Muscle layer of duodenum (tissue), 2 donors: ENCODE measurements around the gene AP3D1.

Source experiments
- H3K27ac ChIP-seq: one replicate; pipeline ENCODE4 v1.7.0; 2013; ENCODE audit warnings: mild to moderate bottlenecking, low read length
- H3K27me3 ChIP-seq: one replicate; pipeline ENCODE4 v1.7.0; 2013; ENCODE audit warnings: low read depth, mild to moderate bottlenecking, control low read depth, low read length
- H3K36me3 ChIP-seq, 2 donors: one replicate each; pipeline ENCODE4 v1.7.0; 2013; ENCODE audit warnings: low read length in 2 of 2, control low read depth in 1 of 2, mild to moderate bottlenecking in 1 of 2; ENCODE audit not compliant: insufficient read depth in 2 of 2, control insufficient read depth in 1 of 2
- H3K4me1 ChIP-seq, 2 donors: one replicate each; pipeline ENCODE4 v1.7.0; 2013; ENCODE audit warnings: low read length in 2 of 2, mild to moderate bottlenecking in 2 of 2, control low read depth in 1 of 2, moderate library complexity in 1 of 2; ENCODE audit not compliant: insufficient read depth in 2 of 2, control insufficient read depth in 1 of 2
- H3K4me3 ChIP-seq, 2 donors: one replicate each; pipeline ENCODE4 v1.7.0; 2013; ENCODE audit warnings: low read length in 2 of 2, low read depth in 1 of 2, mild to moderate bottlenecking in 1 of 2
- H3K9me3 ChIP-seq, 2 donors: one replicate each; pipeline ENCODE4 v1.7.0; 2013; ENCODE audit warnings: low read length in 2 of 2, control low read depth in 1 of 2, mild to moderate bottlenecking in 1 of 2; ENCODE audit not compliant: control insufficient read depth in 1 of 2
- donor health status: healthy.

AP3D1 gene

DNA sequence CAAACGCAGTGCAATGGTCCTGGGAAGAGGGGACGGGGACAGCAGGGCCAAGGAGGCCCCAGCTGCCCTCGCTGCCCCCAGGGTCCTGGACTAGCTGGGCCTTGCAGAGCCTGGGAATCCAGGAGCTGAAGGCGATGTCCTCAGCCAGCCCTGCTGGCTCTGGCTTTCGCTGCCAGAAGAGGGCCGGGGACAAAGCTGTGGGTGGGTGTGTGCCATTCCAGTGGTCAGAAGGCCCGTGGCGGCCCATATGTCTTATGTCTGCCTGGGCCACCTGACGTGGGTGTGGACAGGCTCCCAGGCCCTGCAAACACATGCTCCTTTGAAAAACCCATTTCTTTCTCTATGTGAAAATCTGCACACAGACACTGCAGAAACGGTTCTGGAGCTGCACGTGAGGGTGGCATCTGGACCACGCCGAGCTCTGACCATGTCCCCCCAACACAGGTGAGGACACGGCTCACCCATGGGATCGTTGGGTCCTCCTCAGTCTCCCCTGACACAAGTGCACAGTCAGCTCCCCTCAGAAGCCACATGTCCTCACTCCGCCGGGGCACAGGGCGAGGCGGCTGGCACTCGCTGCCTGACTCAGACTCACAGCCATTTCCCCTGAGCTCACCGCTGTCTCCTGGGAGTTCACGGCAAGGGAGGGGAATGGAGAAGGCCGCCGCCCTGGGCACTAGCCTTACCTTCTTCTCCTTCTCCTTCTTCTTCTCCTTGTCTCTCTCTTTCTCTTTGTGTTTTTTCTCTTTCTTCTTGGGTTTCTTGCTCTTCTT lies 37.7 kb downstream of the AP3D1 start:
- Histone ChIP-seq H3K27ac (no peak overlapping the region), H3K4me3 (no peak overlapping the region), H3K27me3 (no peaks in the 10 kb centered on the region), H3K4me1 (no peaks in the 10 kb centered on the region), H3K36me3 (peaks cover 68 to 100% of the 10 kb centered on the region in 2 donors), H3K9me3 (no peaks in the 10 kb centered on the region)

DNA sequence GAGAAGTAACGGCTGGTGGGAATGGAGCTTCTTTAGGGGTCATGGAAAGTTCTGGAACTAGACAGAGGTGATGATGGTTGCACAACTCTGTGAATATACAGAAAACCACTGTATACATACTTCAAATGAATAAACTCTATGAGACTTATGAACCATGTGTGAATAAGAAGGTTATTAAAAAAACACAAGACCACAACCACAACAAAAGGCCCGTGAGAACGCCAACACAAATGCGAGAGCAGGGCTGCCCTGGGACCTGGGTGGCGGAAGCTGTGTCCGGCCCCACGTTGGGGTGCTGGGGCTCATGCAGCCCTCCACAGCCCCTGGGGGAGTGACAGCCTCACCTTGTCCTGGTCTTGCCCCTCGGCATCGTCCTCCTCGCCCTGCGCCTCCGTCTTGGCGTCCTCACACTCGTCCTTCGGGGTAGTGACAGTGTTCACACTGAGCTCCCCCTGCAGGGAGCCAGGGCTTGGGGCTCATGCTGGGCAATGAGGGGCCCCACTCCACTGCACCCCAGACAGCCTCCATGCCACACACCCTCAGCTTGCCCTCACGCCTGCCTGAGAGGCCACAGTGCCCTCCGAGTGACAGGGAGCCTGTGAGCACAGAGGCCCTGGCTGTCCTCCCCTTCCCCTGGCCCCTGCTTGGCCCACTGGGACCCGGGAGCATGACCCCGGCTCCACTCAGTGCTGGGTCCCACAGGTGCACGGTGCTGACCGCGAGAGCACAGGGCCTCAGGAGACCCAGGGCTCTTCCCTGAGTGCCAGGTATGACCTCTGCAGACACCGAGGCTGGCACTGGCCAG lies 38.6 kb downstream of the AP3D1 start:
- H3K27ac ChIP-seq: no peak overlapping the region
- no peaks in the 10 kb centered on the region for H3K4me1 ChIP-seq
- H3K9me3 ChIP-seq: no peaks in the 10 kb centered on the region
- no peak overlapping the region for H3K4me3 ChIP-seq
- peaks cover 69 to 100% of the 10 kb centered on the region in 2 donors for H3K36me3 ChIP-seq
- no peaks in the 10 kb centered on the region for H3K27me3 ChIP-seq

DNA sequence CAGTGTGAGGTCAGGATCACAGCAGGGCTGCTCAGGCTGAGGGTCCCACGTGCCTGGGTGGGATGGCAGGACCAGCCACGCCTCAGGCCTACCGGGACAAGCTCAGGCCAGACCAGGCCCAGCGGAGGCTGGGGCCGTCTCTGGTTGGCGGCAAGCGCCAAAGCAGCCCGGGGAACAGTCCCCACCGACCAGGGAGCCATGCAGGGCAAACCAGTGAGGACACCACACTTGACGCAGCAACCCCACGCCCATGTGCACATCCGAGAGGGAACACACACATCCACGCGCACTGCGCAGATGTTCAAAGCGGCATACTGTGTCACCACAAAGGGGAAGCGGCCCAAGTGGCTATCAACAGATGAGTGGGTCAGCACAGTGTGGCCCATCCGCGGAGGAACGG lies 39.5 kb downstream of the AP3D1 start:
- Histone ChIP-seq H3K27me3 (no peaks in the 10 kb centered on the region), H3K36me3 (peaks cover 64 to 94% of the 10 kb centered on the region in 2 donors), H3K4me1 (no peaks in the 10 kb centered on the region), H3K4me3 (no peak overlapping the region), H3K9me3 (no peaks in the 10 kb centered on the region), H3K27ac (no peak overlapping the region)

DNA sequence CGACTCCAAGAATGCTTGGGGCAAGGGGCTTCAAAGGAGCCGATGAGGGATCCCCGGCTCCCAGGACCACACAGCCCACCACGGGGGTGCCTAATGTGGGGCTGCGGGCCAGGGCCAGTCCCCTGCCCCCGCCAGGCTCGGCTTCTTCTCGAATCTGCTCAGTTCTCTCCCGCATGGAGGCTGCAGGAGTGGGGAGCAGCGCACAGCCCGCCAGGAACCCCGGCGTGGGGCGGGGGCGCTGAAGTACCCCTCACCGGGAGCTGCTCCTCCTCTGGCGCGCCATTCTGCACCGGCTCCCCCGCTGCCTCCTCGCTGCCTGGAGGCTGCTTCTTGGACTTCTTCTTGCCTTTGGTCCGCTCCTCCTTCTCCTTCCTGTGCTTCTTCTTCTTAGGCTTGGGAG lies 39.9 kb downstream of the AP3D1 start:
- H3K4me3 ChIP-seq: no peak overlapping the region
- no peaks in the 10 kb centered on the region for H3K4me1 ChIP-seq
- H3K9me3 ChIP-seq: no peaks in the 10 kb centered on the region
- no peak overlapping the region for H3K27ac ChIP-seq
- no peaks in the 10 kb centered on the region for H3K27me3 ChIP-seq
- peaks cover 63 to 93% of the 10 kb centered on the region in 2 donors for H3K36me3 ChIP-seq

DNA sequence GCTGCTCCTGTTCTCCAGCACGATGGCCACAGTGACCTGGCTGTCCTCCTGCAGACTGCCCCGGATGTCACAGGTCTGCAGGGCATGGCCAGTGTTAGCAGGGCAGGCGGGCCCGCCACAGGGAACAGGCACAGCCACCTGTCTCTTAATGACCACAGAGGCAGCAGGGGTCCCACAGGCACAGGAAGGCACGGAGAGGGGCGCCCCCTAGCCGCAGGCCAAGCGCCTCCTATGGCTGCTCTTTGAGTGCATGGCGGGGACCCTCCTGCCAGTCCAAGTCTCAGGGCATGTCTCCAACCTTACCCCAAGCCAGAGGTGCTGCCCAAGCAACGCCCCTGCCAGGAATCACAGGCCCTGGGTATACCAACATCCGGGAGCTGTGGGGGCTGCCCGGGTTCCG lies 40.5 kb downstream of the AP3D1 start:
- no peaks in the 10 kb centered on the region for H3K9me3 ChIP-seq
- H3K4me3 ChIP-seq: no peak overlapping the region
- H3K27me3 ChIP-seq: no peaks in the 10 kb centered on the region
- H3K4me1 ChIP-seq: no peaks in the 10 kb centered on the region
- H3K36me3 ChIP-seq: peaks cover 63 to 93% of the 10 kb centered on the region in 2 donors
- no peak overlapping the region for H3K27ac ChIP-seq

DNA sequence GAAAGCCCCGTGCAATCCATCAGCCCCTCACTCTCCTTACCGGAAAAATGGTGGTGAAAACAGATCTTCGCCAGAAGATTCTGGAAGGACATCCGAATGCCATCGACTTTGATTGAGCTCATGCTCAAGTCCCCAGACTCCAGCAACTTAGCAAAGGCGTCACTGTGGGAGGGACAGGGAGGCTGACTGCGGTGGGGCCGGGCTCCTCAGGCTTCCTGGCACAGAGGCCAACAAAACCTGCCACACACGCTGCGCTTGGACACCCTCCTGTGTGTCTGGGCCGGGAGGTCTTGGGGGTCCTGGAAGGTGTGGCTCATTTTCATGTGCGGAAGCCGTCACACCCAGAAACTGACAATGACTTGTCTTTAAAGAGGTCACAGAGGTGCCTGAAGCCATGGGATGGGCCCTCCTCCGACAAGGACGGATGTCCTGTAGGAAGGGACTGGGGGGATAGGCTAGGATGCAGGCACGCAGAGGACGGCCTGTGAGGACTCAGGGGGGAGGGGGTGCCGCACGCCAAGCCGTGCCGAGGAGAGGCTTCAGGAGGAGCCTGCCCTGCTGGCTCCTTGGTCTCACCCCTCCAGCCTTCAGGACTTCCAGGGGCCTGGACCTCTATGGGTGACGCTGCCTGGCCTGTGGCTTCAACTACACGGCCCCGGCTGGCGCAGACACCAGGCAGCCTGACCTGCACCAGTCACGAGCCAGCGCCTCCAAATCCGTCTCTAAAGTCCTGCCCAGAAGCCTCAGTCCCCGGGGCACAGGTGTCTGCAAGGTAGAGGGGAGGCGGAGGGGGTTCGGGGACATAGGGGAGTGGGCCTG lies 42.1 kb downstream of the AP3D1 start:
- no peaks in the 10 kb centered on the region for H3K27me3 ChIP-seq
- H3K27ac ChIP-seq: no peak overlapping the region
- peaks cover 49 to 89% of the 10 kb centered on the region in 2 donors for H3K36me3 ChIP-seq
- no peak overlapping the region for H3K4me3 ChIP-seq
- no peaks in the 10 kb centered on the region for H3K4me1 ChIP-seq
- H3K9me3 ChIP-seq: no peaks in the 10 kb centered on the region

DNA sequence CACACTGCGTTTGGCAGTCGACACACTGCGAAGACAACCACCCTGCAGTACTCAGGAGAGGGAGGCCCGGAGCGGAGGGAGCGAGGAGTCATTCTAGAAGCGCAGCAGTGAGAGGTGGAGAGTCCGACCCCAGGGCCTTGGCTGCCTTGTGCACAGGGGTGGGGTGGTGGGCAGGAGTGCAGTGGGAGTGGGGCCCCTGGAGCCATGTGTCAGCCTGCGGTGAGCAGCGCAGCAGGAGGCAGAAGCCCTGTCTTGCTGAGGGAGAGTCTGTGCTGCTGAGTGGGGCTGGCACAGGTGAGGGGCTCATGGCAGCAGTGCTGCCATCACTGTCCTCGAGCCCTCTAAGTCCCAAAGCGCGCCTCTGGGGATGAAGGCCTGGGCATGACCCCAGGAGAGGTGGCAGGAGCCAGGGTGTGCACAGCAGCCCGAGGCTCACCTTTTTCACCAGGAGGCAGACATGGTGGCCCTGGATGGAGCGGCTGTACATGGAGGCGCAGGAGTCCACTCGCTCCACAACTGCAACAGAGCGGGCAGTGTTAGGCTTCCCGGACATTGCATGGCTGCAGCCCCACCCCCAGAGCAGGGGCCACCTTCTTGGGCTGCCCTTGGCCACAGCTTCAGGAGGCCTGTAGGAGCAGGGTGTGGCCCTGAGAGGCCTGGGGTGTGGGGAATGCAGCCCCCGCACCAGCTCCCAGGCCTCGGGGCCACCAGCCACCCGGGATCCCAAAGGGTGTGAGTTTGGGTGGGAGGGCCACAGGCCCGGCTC lies 42.9 kb downstream of the AP3D1 start:
- no peaks in the 10 kb centered on the region for H3K27me3 ChIP-seq
- H3K4me3 ChIP-seq: no peak overlapping the region
- peaks cover 40 to 86% of the 10 kb centered on the region in 2 donors for H3K36me3 ChIP-seq

DNA sequence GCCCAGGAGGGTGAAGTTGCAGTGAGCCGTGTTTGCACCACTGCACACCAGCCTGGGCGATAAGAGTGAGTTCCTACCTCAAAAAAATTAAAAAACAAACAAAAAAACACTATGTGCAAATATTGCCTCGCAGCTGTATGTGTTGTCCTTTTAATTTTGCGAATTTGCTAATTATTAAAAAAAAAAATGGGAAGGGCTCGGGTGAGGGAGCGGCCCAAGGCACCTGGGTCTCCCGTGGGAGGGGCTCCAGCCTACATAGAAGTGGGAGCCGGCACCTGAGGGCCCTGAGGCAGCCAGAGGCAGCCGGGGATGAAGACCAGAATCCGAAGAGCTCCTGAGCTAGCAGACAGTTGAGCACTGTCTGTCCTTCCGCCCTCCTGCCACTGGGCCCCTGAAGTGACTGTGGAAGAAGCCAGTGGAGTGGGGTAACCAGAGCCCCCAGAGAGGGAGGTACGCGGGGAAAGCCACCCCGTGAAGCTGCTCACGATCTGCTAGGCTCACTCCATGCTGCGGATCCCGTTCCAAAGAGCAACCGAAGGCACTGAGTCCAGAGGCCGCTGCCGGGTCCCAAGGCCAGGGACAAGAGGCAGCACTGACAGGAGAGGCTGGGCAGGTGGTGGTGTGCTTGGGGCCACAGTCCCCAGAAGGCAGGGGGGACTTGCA lies 48.2 kb downstream of the AP3D1 start:
- Histone ChIP-seq H3K4me3 (no peak overlapping the region), H3K9me3 (no peaks in the 10 kb centered on the region), H3K27me3 (no peaks in the 10 kb centered on the region), H3K36me3 (peaks cover 23 to 66% of the 10 kb centered on the region in 2 donors), H3K27ac (no peak overlapping the region), H3K4me1 (no peaks in the 10 kb centered on the region)

More for the DNA sequence above, 42.9 kb downstream of the AP3D1 start:
- Histone ChIP-seq H3K4me1 (no peaks in the 10 kb centered on the region), H3K27ac (no peak overlapping the region), H3K9me3 (no peaks in the 10 kb centered on the region)

DNA sequence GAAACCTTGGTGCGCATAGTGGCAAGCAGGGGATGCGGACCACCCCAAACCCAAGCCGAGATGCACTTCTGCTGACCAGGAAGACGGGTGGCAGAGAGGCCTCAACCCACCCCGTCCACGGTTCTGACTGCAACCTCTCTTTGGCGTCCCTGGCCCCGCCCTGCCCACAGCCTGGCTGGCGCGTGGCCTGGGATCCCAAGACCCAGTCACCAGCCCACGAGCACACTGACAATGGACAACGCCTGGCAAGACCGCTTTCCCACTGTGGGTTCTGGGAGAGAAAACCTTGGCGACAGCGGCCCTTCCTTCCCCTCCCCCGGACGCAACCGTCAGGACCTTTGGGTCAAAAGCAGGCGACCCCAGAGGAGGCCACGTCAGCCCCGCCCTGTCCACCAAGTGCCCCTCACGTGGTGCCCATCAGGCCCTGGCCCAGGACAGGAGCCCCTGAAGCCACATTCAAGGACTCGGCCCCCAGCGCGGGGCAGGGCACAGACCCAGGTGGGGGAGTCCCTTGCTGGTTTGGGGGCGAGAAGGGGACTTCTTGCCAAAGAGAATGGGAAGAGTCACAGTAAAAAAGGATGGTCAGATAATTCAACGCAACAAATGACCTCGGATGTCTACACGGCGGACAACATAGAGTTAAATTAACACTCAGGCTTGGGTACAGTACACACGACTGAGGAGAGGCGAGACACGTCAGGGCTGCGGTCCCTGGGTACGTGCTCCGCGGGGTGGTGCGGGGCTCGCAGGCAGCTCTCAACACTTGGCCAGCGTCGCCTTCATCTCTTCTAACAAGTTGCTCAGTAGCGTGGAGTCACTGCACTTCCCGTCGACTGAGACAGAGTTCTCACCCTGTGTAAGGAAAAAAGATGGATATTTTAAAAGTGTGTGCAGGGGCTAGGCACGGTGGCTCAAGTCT lies 49.7 kb downstream of the AP3D1 start:
- H3K36me3 ChIP-seq: peaks cover 18 to 58% of the 10 kb centered on the region in 2 donors
- H3K4me1 ChIP-seq: peaks cover 0 to 7% of the 10 kb centered on the region in 2 donors
- no peaks in the 10 kb centered on the region for H3K27me3 ChIP-seq
- H3K4me3 ChIP-seq: no peak overlapping the region
- H3K27ac ChIP-seq: no peak overlapping the region
- H3K9me3 ChIP-seq: no peaks in the 10 kb centered on the region

DNA sequence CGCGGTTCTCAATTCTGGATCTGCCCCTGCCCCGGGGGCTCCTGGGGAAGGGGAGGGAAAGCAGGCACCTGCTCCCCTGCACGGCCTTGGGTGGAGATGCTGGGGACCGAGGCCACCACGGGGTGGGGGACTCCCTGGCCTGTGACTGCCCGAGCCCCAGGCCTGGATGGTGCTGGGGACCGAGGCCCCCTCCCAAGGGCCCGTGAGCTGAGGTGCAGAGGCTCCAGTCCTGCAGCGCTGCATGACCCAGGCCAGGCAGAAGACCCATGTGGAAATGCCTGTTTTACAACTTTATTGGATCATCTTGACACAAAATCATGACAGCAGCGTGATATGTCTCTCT lies 50.7 kb downstream of the AP3D1 start:
- Histone ChIP-seq H3K36me3 (peaks cover 15 to 48% of the 10 kb centered on the region in 2 donors), H3K4me1 (peaks cover 0 to 7% of the 10 kb centered on the region in 2 donors), H3K9me3 (no peaks in the 10 kb centered on the region), H3K27me3 (no peaks in the 10 kb centered on the region), H3K4me3 (no peak overlapping the region), H3K27ac (no peak overlapping the region)
